HEK293 (cell line): ENCODE results near the gene TTYH1.

Experiments used
- CTCF ChIA-PET: fragments of 350-600 bp; formaldehyde crosslinking; extraction: SDS; loops from one replicate; lab custom pipeline; 2021; ENCODE audit warnings: antibody characterized with exemption; lab: Yijun Ruan, JAX
- POLR2A ChIA-PET: fragments of 300-600 bp; formaldehyde crosslinking; extraction: SDS; loops from one replicate; lab custom pipeline; 2020; ENCODE audit warnings: antibody characterized with exemption, inconsistent platforms; lab: Yijun Ruan, JAX
- H3K27ac ChIP-seq: fragments of 200-500 bp; sonication (Bioruptor generic); 2 replicates; pipeline ENCODE4 v1.5.1; 2014; ENCODE audit warnings: low read depth, low read length, control low read depth, inconsistent platforms; ENCODE audit errors: extremely low read depth
- H3K36me3 ChIP-seq, 2 experiments: fragments of 200-500 bp in 1 of 2; sonication (Bioruptor generic) in 1 of 2; 1 replicate in 1 of 2; 2 replicates in 1 of 2; pipeline ENCODE4 v1.5.1; 2014 to 2017; ENCODE audit warnings: inconsistent platforms in 2 of 2, low read length in 2 of 2; ENCODE audit not compliant: control insufficient read depth in 2 of 2, insufficient read depth in 1 of 2
- H3K4me1 ChIP-seq: fragments of 200-500 bp; sonication (Bioruptor generic); 2 replicates; pipeline ENCODE4 v1.5.1; 2014; ENCODE audit warnings: mild to moderate bottlenecking, low read length, inconsistent platforms; ENCODE audit not compliant: control insufficient read depth, insufficient read depth
- H3K4me3 ChIP-seq: 2 replicates; pipeline ENCODE4 v1.5.1; 2011; ENCODE audit warnings: low read depth, mild to moderate bottlenecking, control low read depth, low read length, moderate library complexity
- H3K9me3 ChIP-seq: fragments of 200-500 bp; sonication (Bioruptor generic); 2 replicates; pipeline ENCODE4 v1.5.1; 2014; ENCODE audit warnings: low read depth, low read length, inconsistent platforms; ENCODE audit not compliant: control insufficient read depth, insufficient read depth
- BCL11A ChIP-seq: fragments of 450-650 bp; formaldehyde crosslinking; IDR thresholded peaks from 2 replicates; pipeline ENCODE4 v1.5.1; 2016; ENCODE audit warnings: low read depth, missing biosample characterization, missing genetic modification characterization
- GLIS2 ChIP-seq: fragments of 450-650 bp; formaldehyde crosslinking; IDR thresholded peaks from 2 replicates; pipeline ENCODE4 v1.5.1; 2016; ENCODE audit warnings: missing biosample characterization, missing genetic modification characterization
- HOXD13 ChIP-seq: sonication (generic); formaldehyde crosslinking; IDR thresholded peaks from 2 replicates; pipeline ENCODE4 v1.8.0; 2022; ENCODE audit warnings: missing genetic modification reagents, borderline replicate concordance
- KLF9 ChIP-seq: fragments of 450-650 bp; formaldehyde crosslinking; IDR thresholded peaks from 2 replicates; pipeline ENCODE4 v1.5.1; 2016; ENCODE audit warnings: missing biosample characterization, missing genetic modification characterization, low read depth
- PATZ1 ChIP-seq: fragments of 450-650 bp; formaldehyde crosslinking; IDR thresholded peaks from 2 replicates; pipeline ENCODE4 v1.5.1; 2016; ENCODE audit warnings: missing biosample characterization, missing genetic modification characterization
- PRDM1 ChIP-seq: fragments of 450-650 bp; formaldehyde crosslinking; IDR thresholded peaks from 2 replicates; pipeline ENCODE4; 2016; ENCODE audit warnings: missing biosample characterization, missing genetic modification characterization
- SCRT2 ChIP-seq: fragments of 450-650 bp; formaldehyde crosslinking; IDR thresholded peaks from 2 replicates; pipeline ENCODE4 v1.5.1; 2016; ENCODE audit warnings: missing biosample characterization, missing genetic modification characterization
- ZBTB21 ChIP-seq: fragments of 450-650 bp; formaldehyde crosslinking; IDR thresholded peaks from 2 replicates; pipeline ENCODE4 v1.5.1; 2017; ENCODE audit warnings: missing biosample characterization, missing genetic modification characterization
- ZNF133 ChIP-seq: fragments of 450-650 bp; formaldehyde crosslinking; IDR thresholded peaks from 2 replicates; pipeline ENCODE4 v1.5.1; 2016; ENCODE audit warnings: missing biosample characterization, missing genetic modification characterization
- ZNF248 ChIP-seq: fragments of 450-650 bp; formaldehyde crosslinking; IDR thresholded peaks from 2 replicates; pipeline ENCODE4 v1.5.1; 2017; ENCODE audit warnings: missing biosample characterization, missing genetic modification characterization
- ZNF311 ChIP-seq: fragments of 450-650 bp; formaldehyde crosslinking; IDR thresholded peaks from 2 replicates; pipeline ENCODE4 v1.5.1; 2017; ENCODE audit warnings: missing biosample characterization, missing genetic modification characterization, borderline replicate concordance
- ZNF362 ChIP-seq: fragments of 450-650 bp; formaldehyde crosslinking; IDR thresholded peaks from 2 replicates; pipeline ENCODE4 v1.5.1; 2016; ENCODE audit warnings: missing biosample characterization, missing genetic modification characterization
- ZNF521 ChIP-seq: fragments of 450-650 bp; formaldehyde crosslinking; IDR thresholded peaks from 2 replicates; pipeline ENCODE4 v1.5.1; 2017; ENCODE audit warnings: missing biosample characterization, mild to moderate bottlenecking, missing genetic modification characterization
- ZNF529 ChIP-seq: fragments of 450-650 bp; formaldehyde crosslinking; IDR thresholded peaks from 2 replicates; pipeline ENCODE4 v1.5.1; 2017; ENCODE audit warnings: missing genetic modification characterization, missing biosample characterization; ENCODE audit not compliant: insufficient replicate concordance
- ZNF555 ChIP-seq: fragments of 450-650 bp; formaldehyde crosslinking; conservative IDR thresholded peaks from 2 replicates; pipeline ENCODE4 v1.5.1; 2017; ENCODE audit warnings: missing biosample characterization, mild to moderate bottlenecking, missing genetic modification characterization, inconsistent platforms
- ZNF558 ChIP-seq: fragments of 450-650 bp; formaldehyde crosslinking; IDR thresholded peaks from 2 replicates; pipeline ENCODE4 v1.5.1; 2016; ENCODE audit warnings: missing biosample characterization, missing genetic modification characterization
- ZNF792 ChIP-seq: fragments of 450-650 bp; formaldehyde crosslinking; IDR thresholded peaks from 2 replicates; pipeline ENCODE4 v1.5.1; 2016; ENCODE audit warnings: missing biosample characterization, missing genetic modification characterization
- ZSCAN18 ChIP-seq: fragments of 450-650 bp; formaldehyde crosslinking; IDR thresholded peaks from 2 replicates; pipeline ENCODE4 v1.5.1; 2016; ENCODE audit warnings: missing biosample characterization, missing genetic modification characterization
- TF ChIP-seq, protein P1 (sequence below): fragments of 450-650 bp; formaldehyde crosslinking; IDR thresholded peaks from 2 replicates; pipeline ENCODE4 v1.5.1; 2016; ENCODE audit warnings: missing biosample characterization, missing genetic modification characterization, low read depth
- TF ChIP-seq, protein P2 (sequence below): fragments of 450-650 bp; IDR thresholded peaks from 2 replicates; pipeline ENCODE4 v1.5.1; 2018; ENCODE audit warnings: missing biosample characterization, missing genetic modification characterization

TTYH1 gene

DNA sequence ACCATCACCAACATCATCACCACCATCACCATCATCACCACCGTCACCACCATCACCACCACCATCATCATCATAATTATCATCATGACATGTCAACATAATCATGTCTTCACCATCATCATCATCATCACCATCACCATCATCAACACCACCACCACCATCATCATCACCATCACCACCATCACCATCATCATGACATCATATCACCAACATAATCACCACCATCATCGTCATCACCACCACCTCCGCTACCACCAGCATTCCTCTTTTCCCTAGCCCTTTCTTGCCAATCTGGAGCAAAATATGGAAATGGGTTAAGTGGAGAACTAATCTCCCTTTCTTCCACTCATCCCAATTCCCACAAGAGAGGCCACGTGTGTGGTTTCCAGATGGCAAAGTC is 1.1 kb upstream of the TTYH1 start:
- Histone ChIP-seq H3K4me1 (no peaks in the 10 kb centered on the region; the same call in 1 of the 2 replicates), H3K4me3 (no peak overlapping the region), H3K9me3 (0 out of 2 replicates have a peak, but pooled peaks cover 2% of the 10 kb centered on the region), H3K36me3 (no peaks in the 10 kb centered on the region), H3K27ac (no peak overlapping the region)
- ChIA-PET POLR2A (no interaction called here), CTCF (interaction anchor here (2.7 kb wide), 1 partner anchor 23 kb away, joined by 15 read pairs; no protein-coding TSS in a partner anchor)
- TF ChIP-seq PATZ1 (tag by site-specific recombination) (no peak), ZBTB21 (tag by site-specific recombination) (peak; percentile 50; the same call in 1 of the 2 replicates), PRDM1 (no peak), HOXD13 (CRISPR knock-in tag) (0 out of 2 replicates have a peak, but pooled peaks have one; percentile 25)
- TF ChIP-seq, protein P1, sequence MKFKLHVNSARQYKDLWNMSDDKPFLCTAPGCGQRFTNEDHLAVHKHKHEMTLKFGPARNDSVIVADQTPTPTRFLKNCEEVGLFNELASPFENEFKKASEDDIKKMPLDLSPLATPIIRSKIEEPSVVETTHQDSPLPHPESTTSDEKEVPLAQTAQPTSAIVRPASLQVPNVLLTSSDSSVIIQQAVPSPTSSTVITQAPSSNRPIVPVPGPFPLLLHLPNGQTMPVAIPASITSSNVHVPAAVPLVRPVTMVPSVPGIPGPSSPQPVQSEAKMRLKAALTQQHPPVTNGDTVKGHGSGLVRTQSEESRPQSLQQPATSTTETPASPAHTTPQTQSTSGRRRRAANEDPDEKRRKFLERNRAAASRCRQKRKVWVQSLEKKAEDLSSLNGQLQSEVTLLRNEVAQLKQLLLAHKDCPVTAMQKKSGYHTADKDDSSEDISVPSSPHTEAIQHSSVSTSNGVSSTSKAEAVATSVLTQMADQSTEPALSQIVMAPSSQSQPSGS (tag by site-specific recombination), result peak; percentile 72
- TF ChIP-seq, protein P2, sequence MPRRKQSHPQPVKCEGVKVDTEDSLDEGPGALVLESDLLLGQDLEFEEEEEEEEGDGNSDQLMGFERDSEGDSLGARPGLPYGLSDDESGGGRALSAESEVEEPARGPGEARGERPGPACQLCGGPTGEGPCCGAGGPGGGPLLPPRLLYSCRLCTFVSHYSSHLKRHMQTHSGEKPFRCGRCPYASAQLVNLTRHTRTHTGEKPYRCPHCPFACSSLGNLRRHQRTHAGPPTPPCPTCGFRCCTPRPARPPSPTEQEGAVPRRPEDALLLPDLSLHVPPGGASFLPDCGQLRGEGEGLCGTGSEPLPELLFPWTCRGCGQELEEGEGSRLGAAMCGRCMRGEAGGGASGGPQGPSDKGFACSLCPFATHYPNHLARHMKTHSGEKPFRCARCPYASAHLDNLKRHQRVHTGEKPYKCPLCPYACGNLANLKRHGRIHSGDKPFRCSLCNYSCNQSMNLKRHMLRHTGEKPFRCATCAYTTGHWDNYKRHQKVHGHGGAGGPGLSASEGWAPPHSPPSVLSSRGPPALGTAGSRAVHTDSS (tag by site-specific recombination), result peak; percentile 88

DNA sequence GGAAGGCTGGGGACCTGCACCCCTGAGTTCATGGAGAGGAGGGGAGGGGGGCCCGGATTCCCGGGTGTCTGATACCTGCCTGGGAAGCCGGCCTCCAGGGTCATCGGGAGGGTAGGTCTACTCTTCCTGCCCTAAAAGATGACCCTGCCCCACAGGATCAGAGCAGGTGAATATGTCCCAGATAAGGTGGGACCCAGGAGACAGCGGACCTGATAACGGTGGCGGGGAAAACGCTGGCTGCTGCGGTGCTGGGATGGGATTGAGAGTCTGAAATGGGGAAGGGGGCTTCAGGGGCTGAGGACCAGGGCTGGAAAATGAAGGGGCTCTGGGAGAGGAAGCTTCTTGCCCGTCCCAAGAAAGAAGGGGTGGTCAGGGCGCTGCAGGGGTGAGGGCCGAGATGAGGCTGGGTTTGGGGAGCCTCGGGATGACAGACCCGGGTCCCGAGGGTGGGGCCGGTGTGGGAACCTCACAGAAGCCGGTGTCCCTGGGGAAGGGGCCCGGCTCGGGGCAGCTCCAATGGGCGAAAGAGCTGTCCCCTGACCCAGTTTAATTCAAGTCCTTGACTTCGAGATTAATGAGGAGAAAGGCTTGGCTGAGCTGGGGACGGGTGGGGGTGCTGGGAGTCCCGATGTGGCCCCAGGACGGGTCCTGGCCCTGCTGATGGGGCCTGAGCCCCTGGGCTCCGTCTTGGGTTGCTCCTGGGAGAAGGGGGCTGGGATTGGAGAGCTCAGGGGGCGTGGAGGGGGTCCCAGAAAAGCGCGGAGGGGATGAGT is 823 bp downstream of the TTYH1 start:
- ChIA-PET POLR2A (interaction anchor here (1.0 to 1.2 kb wide), 2 partner anchors 9 to 14 kb away, joined by 3 to 4 read pairs; no protein-coding TSS in a partner anchor), CTCF (interaction anchor here (0.7 to 2.7 kb wide), 8 partner anchors 11 to 301 kb away, joined by 3 to 15 read pairs (median 4); no protein-coding TSS in a partner anchor)
- no peaks in the 10 kb centered on the region; the same call in 1 of the 2 replicates for H3K4me1 ChIP-seq
- TF ChIP-seq SCRT2 (tag by site-specific recombination) (no peak), ZNF133 (tag by site-specific recombination) (no peak), ZNF521 (tag by site-specific recombination) (no peak), GLIS2 (tag by site-specific recombination) (no peak), ZNF558 (tag by site-specific recombination) (no peak), HOXD13 (CRISPR knock-in tag) (no peak)
- H3K9me3 ChIP-seq, result 0 out of 2 replicates have a peak, but pooled peaks cover 2% of the 10 kb centered on the region
- no peaks in the 10 kb centered on the region for H3K36me3 ChIP-seq
- no peak overlapping the region for H3K27ac ChIP-seq
- H3K4me3 ChIP-seq, result no peak overlapping the region

DNA sequence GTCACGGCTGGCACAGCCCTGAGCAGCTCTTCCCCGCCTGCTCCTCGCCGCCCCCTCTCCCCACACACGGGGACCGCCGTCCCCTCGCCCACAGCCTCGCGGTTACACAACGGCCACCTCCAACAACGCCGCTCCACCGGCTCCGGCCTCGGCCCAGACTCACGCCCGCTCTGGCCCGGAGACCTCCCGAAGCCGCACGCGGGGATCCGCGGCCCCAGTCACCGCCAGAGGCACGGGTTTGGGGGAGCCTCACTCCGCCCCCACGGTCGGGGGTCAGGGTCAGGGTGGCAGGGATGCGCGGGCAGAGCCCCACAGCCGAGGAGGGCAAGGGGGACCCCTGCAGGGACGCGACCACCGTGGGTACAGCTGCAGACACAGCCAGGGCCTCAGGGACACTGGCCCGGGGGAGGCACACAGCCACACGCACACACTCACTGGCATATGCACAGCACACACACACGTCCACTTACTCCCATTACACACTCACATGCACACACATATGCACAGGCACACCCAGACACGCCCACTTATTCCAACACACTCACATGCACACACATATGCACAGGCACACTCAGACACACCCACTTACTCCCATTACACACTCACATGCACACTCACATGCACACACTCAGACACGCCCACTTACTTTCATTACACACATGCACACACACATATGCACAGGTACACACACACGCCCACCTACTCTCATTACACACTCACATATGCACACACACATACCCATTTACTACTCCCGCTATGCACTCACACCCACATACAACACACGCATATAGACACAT is 1.6 kb downstream of the TTYH1 start:
- ChIA-PET POLR2A (interaction anchor here (1.2 kb wide), 1 partner anchor 8 kb away, joined by 4 read pairs; no protein-coding TSS in a partner anchor), CTCF (interaction anchor here (0.9 to 2.7 kb wide), 6 partner anchors 11 to 92 kb away, joined by 3 to 15 read pairs (median 6); no protein-coding TSS in a partner anchor)
- Histone ChIP-seq H3K4me1 (no peaks in the 10 kb centered on the region; the same call in 1 of the 2 replicates), H3K27ac (no peak overlapping the region), H3K4me3 (no peak overlapping the region), H3K9me3 (0 out of 2 replicates have a peak, but pooled peaks cover 2% of the 10 kb centered on the region), H3K36me3 (no peaks in the 10 kb centered on the region)
- TF ChIP-seq ZNF311 (tag by site-specific recombination) (no peak), KLF9 (tag by site-specific recombination) (peak; percentile 98), ZNF362 (tag by site-specific recombination) (no peak), ZNF529 (tag by site-specific recombination) (no peak), ZNF248 (tag by site-specific recombination) (no peak), ZSCAN18 (no peak), BCL11A (tag by site-specific recombination) (no peak), ZNF792 (no peak), ZNF555 (no peak)
